ENCODE data around the gene MBNL2. TPM values are rescaled to one million over a fixed set of nuclear protein-coding genes. Genes with fewer than 3 reads are reported as not detected.

MBNL2 gene
- total and polyA plus RNA-seq, 2 of the 13 experiments (the other 11 are each of a cell fraction or from before 2014, with no cell fraction given): 30.8 to 59.0 TPM

DNA sequence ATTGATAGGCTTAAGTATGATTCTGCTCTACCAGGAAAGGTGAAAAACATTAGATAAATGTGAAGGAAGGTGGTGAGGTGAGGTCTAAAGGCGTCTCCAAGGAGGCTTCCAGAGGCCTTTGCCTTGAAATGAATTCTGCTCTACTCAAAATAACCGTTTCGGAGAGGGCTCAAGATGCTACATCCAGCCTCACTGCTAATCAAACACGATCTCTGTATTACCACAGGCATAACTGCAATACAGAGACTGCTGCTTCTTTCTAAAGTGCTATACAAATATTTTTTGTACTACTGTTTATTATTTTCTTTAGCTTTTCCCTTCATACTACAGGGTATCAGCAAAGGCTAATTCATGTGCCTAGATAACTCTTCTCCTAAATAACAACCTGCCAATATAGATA lies 16.8 kb downstream of the MBNL2 start:
- H3K36me3 ChIP-seq (replicated peaks in 1 of 2; ENCODE audit: control insufficient read depth in 1 of 2, insufficient read depth in 2 of 2, low read length in 2 of 2): peaks cover 3 to 46% of the 10 kb centered on the region in 2 experiments
- peaks cover 100% of the 10 kb centered on the region for H3K4me1 ChIP-seq (ENCODE audit: insufficient read depth, low read length)
- in situ Hi-C loops (cut with HindIII; ENCODE audit: extremely low pct_ligation_motif_present, low pct_unique_long_range_greater_than_20kb): no loop called here
- ChIA-PET CTCF (ENCODE audit: low intra/inter-chr PET ratio, low total read pairs) (no interaction called here), POLR2A (interaction anchor here (1.3 to 2.6 kb wide), 5 partner anchors 14 to 21 kb away, joined by 3 to 7 read pairs (median 6); partner anchors contain the start of gene MBNL2)
- H3K27me3 ChIP-seq (ENCODE audit: control insufficient read depth in 1 of 2, insufficient read depth in 2 of 2, low read length in 2 of 2): no peaks in the 10 kb centered on the region
- H2AFZ ChIP-seq (ENCODE audit: low read length): no peak overlapping the region
- H3K9ac ChIP-seq (ENCODE audit: insufficient read depth, low read depth, low read length): no peak overlapping the region
- DNase-seq (ENCODE audit: low spot score) (no peak), ATAC-seq (no peak), FAIRE-seq (no peak)
- H3K9me3 ChIP-seq (ENCODE audit: low read length): no peaks in the 10 kb centered on the region
- H3K27ac ChIP-seq (ENCODE audit: extremely low read length, insufficient read depth, low read length): no peak overlapping the region
- H4K20me1 ChIP-seq (ENCODE audit: insufficient read depth, low read length): peaks cover 97% of the 10 kb centered on the region
- WGBS (ENCODE audit: low lambda C conversion rate): 87% methylated on average over 4 of the region's 4 CpGs
- intact Hi-C loops (cut with micrococcal nuclease; ENCODE audit: unreplicated experiment): no loop called here
- no peak overlapping the region for H3K4me3 ChIP-seq (replicated peaks in 1 of 3; ENCODE audit: insufficient read depth in 1 of 3, low read depth in 2 of 3, low read length in 3 of 3)
- H3K4me2 ChIP-seq (ENCODE audit: low read depth, low read length): peak overlapping the region; percentile 28; the same call in 1 of the 2 replicates
- no TSS peak for BruUV-seq (replicated peaks)
- peaks cover 100% of the 10 kb centered on the region for H3K79me2 ChIP-seq (ENCODE audit: insufficient read depth, low read length)
- TF ChIP-seq ZNF234 (CRISPR knock-in tag; conservative IDR thresholded peaks at IDR 0.05) (no peak), MIXL1 (CRISPR knock-in tag; IDR thresholded peaks at IDR 0.05) (no peak), BORCS8-MEF2B (CRISPR knock-in tag; IDR thresholded peaks at IDR 0.05) (no peak), GLI4 (CRISPR knock-in tag; IDR thresholded peaks at IDR 0.05; ENCODE audit: borderline replicate concordance) (no peak), SP4 (CRISPR knock-in tag; IDR thresholded peaks at IDR 0.05) (no peak)

DNA sequence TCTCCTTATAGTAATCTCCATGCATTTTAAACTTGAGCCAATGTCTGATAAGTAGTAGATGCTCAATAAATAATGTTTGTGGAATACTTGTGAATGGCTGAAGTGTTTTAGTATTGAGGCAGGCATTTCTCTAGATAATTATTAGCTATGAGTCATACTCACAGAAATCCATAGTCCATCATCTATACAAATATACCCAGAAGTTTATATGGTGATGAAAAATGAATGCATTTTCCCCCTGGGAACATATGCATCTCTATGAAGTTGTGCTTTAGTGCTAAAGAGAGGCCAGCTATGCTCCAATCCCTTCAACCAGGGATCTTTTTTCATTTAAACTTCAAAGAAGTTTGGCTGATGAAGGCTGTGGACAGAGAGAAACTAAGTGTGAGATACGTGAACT lies 17.2 kb downstream of the MBNL2 start:
- in situ Hi-C loops (cut with HindIII; ENCODE audit: extremely low pct_ligation_motif_present, low pct_unique_long_range_greater_than_20kb) (no loop called here), intact Hi-C loops (cut with micrococcal nuclease; ENCODE audit: unreplicated experiment) (no loop called here)
- peak overlapping the region; percentile 37 for H3K27ac ChIP-seq (ENCODE audit: extremely low read length, insufficient read depth, low read length)
- H3K79me2 ChIP-seq (ENCODE audit: insufficient read depth, low read length): peaks cover 100% of the 10 kb centered on the region
- ChIA-PET POLR2A (interaction anchor here (1.3 to 2.6 kb wide), 5 partner anchors 14 to 21 kb away, joined by 3 to 7 read pairs (median 6); partner anchors contain the start of gene MBNL2), CTCF (ENCODE audit: low intra/inter-chr PET ratio, low total read pairs) (no interaction called here)
- H3K9me3 ChIP-seq (ENCODE audit: low read length): no peaks in the 10 kb centered on the region
- ATAC-seq (peak; percentile 14; the same call in 2 of the 3 replicates), DNase-seq (ENCODE audit: low spot score) (no peak), FAIRE-seq (no peak)
- BruUV-seq (replicated peaks): no TSS peak
- H3K4me1 ChIP-seq (ENCODE audit: insufficient read depth, low read length): peaks cover 100% of the 10 kb centered on the region
- 79% methylated on average over 1 of the region's 1 CpG for WGBS (ENCODE audit: low lambda C conversion rate)
- H3K36me3 ChIP-seq (replicated peaks in 1 of 2; ENCODE audit: control insufficient read depth in 1 of 2, insufficient read depth in 2 of 2, low read length in 2 of 2): peaks cover 3 to 46% of the 10 kb centered on the region in 2 experiments
- H3K9ac ChIP-seq (ENCODE audit: insufficient read depth, low read depth, low read length): no peak overlapping the region; the same call in 1 of the 2 replicates
- H3K27me3 ChIP-seq (ENCODE audit: control insufficient read depth in 1 of 2, insufficient read depth in 2 of 2, low read length in 2 of 2): no peaks in the 10 kb centered on the region
- no peak overlapping the region for H3K4me3 ChIP-seq (replicated peaks in 1 of 3; ENCODE audit: insufficient read depth in 1 of 3, low read depth in 2 of 3, low read length in 3 of 3)
- H4K20me1 ChIP-seq (ENCODE audit: insufficient read depth, low read length): peaks cover 97% of the 10 kb centered on the region
- no peak overlapping the region for H2AFZ ChIP-seq (ENCODE audit: low read length)
- H3K4me2 ChIP-seq (ENCODE audit: low read depth, low read length): peak overlapping the region; percentile 30; the same call in 1 of the 2 replicates
- no peak for TF ChIP-seq PRDM15 (CRISPR knock-in tag; IDR thresholded peaks at IDR 0.05)
- 0 out of 2 replicates have a peak, but pooled peaks have one; percentile 9 for TF ChIP-seq FOSL2 (CRISPR knock-in tag; IDR thresholded peaks at IDR 0.05)
- no peak for TF ChIP-seq TBL1XR1 (IDR thresholded peaks at IDR 0.05; ENCODE audit: borderline replicate concordance, low read length, partially characterized antibody)
- TF ChIP-seq FOSL1 (CRISPR knock-in tag; IDR thresholded peaks at IDR 0.05; ENCODE audit: borderline replicate concordance): 0 out of 2 replicates have a peak, but pooled peaks have one; percentile 22
- TF ChIP-seq, protein P1, sequence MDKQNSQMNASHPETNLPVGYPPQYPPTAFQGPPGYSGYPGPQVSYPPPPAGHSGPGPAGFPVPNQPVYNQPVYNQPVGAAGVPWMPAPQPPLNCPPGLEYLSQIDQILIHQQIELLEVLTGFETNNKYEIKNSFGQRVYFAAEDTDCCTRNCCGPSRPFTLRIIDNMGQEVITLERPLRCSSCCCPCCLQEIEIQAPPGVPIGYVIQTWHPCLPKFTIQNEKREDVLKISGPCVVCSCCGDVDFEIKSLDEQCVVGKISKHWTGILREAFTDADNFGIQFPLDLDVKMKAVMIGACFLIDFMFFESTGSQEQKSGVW (CRISPR knock-in tag; IDR thresholded peaks at IDR 0.05; ENCODE audit: borderline replicate concordance): no peak
- TF ChIP-seq, protein P2, sequence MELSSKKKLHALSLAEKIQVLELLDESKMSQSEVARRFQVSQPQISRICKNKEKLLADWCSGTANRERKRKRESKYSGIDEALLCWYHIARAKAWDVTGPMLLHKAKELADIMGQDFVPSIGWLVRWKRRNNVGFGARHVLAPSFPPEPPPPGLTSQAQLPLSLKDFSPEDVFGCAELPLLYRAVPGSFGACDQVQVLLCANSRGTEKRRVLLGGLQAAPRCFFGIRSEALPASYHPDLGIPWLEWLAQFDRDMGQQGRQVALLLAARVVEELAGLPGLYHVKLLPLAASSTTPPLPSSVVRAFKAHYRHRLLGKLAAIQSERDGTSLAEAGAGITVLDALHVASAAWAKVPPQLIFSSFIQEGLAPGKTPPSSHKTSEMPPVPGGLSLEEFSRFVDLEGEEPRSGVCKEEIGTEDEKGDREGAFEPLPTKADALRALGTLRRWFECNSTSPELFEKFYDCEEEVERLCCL (CRISPR knock-in tag; IDR thresholded peaks at IDR 0.05; ENCODE audit: borderline replicate concordance): no peak
- no peak for TF ChIP-seq RCOR2 (CRISPR knock-in tag; IDR thresholded peaks at IDR 0.05)
- no peak for TF ChIP-seq DPF2 (CRISPR knock-in tag; IDR thresholded peaks at IDR 0.05; ENCODE audit: borderline replicate concordance, low read depth)
